Kidney (tissue), 14 donors: Measurements from ENCODE around the gene SCN2A. TPM values are rescaled to one million over a fixed set of nuclear protein-coding genes. Genes with fewer than 3 reads are reported as not detected.

Experiments
- DNase-seq, 5 donors: peaks; one replicate each; pipeline ENCODE4 v3.0.0-alpha.2; 2013 to 2020
- FAIRE-seq: peaks from 2 replicates; lab custom pipeline; 2012; peaks lifted over from hg19 to GRCh38; lab: Jason Lieb, UNC
- H3K27ac ChIP-seq, 2 donors: one replicate each; pipeline ENCODE4 v1.7.0; 2013; ENCODE audit warnings: low read depth in 2 of 2, low read length in 2 of 2, inconsistent platforms in 1 of 2
- H3K27me3 ChIP-seq: one replicate; pipeline ENCODE4 v1.7.1; 2013; ENCODE audit warnings: low read length, inconsistent platforms; ENCODE audit not compliant: control insufficient read depth, insufficient read depth
- H3K36me3 ChIP-seq, 3 donors: one replicate each; pipeline versions ENCODE4 v1.7.0 to v1.7.1; 2013; ENCODE audit warnings: low read length in 3 of 3, control low read depth in 1 of 3, inconsistent platforms in 1 of 3; ENCODE audit not compliant: insufficient read depth in 3 of 3, control insufficient read depth in 2 of 3
- H3K4me1 ChIP-seq, 3 donors: one replicate each; pipeline versions ENCODE4 v1.7.0 to v1.7.1; 2013; ENCODE audit warnings: low read length in 3 of 3, inconsistent platforms in 1 of 3, low read depth in 1 of 3; ENCODE audit not compliant: control insufficient read depth in 2 of 3, insufficient read depth in 2 of 3
- H3K4me3 ChIP-seq, 3 donors: one replicate each; pipeline versions ENCODE4 v1.7.0 to v1.8.1; 2013; ENCODE audit warnings: low read length in 3 of 3, control low read depth in 1 of 3, inconsistent platforms in 1 of 3
- H3K9ac ChIP-seq, 3 donors: one replicate each; pipeline versions ENCODE4 v1.7.0 to v1.7.1; 2013; ENCODE audit warnings: low read length in 3 of 3, control low read depth in 1 of 3, inconsistent platforms in 1 of 3
- H3K9me3 ChIP-seq, 3 donors: one replicate each; pipeline versions ENCODE4 v1.7.0 to v1.7.1; 2013; ENCODE audit warnings: low read length in 3 of 3, control low read depth in 1 of 3, inconsistent platforms in 1 of 3; ENCODE audit not compliant: control insufficient read depth in 2 of 3, insufficient read depth in 1 of 3
- intact Hi-C: fragments of 100-400 bp; cut with DNase I; formaldehyde crosslinking; loops from one replicate; pipeline ENCODE4 v1.11.1; 2022
- polyA plus RNA-seq: library from polyadenylated mRNA; stranded (reverse); fragments of 350-450 nt; fragmentation: Illumina TruSeq; extraction: RNeasy Lipid Tissue Mini Kit (QIAGEN cat#74804); gene quantifications from one replicate; pipeline ENCODE4 v1.2.3, GENCODE V29; 2014; ENCODE audit warnings: low read depth, low replicate concordance; ENCODE audit not compliant: insufficient read depth
- total RNA-seq: library from RNA; stranded (reverse); fragmentation: NEBNext Ultra II Directional; extraction: Animal tissue kit (Norgen Biotek cat#: 25700); gene quantifications from one replicate; pipeline ENCODE4 v1.2.1, GENCODE V29; 2021
- TF ChIP-seq, protein P1 (sequence below): IDR thresholded peaks from 3 replicates; pipeline ENCODE4 v1.5.1; 2012; ENCODE audit warnings: mild to moderate bottlenecking, moderate library complexity, borderline replicate concordance; ENCODE audit not compliant: insufficient read depth; ENCODE audit errors: extremely low read depth
- donor health status: control.
- donor health status: control.
- donor health status: control.
- donor health status: control.
- donor health status: control.
- donor health status: DM: yes; HTN: yes; CAD: no.
- donor health status: Normal renal cell carcinoma (clear cell type).

Gene SCN2A
- total and polyA plus RNA-seq, 2 donors from 2014 or later: 2.7 to 9.9 TPM

DNA sequence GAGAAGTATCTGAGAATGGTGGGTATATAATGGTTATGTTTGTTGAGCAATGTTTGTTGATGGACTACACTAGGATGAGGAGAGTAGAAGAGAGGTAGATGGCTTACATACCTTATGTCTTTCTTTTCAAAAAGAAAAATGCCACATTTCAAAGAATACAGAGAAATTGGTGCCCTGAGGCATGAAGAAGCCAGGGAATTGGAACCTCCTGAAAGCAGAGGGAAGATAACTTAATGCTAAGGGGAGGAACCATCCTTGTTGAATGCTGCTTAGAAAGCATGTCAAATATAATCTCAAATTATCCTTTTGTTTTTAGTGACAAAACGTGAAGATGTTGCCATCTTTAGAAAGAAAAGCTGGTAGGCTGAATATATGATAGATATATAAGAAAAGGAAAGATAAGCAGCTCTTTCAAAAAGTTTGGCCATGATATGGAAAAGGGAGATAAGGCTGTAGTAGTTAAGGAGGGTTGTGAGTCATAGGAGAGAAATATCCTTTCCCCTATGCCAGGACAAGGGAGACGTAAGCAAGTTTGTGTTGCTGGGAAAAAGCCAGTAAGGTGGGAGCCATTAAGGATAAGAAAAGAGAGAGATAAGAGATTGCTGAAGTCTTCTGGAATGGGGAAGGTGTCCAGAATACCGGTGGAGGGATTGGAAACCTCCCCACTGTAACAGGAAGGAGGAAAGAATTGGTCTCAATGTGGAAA, 66.3 kb downstream of the SCN2A start:
- no peak overlapping the region for H3K27ac ChIP-seq
- H3K27me3 ChIP-seq: no peaks in the 10 kb centered on the region
- no peak overlapping the region for H3K4me3 ChIP-seq
- intact Hi-C loops: no loop called here
- H3K4me1 ChIP-seq: no peaks in the 10 kb centered on the region
- TF ChIP-seq, protein P1, sequence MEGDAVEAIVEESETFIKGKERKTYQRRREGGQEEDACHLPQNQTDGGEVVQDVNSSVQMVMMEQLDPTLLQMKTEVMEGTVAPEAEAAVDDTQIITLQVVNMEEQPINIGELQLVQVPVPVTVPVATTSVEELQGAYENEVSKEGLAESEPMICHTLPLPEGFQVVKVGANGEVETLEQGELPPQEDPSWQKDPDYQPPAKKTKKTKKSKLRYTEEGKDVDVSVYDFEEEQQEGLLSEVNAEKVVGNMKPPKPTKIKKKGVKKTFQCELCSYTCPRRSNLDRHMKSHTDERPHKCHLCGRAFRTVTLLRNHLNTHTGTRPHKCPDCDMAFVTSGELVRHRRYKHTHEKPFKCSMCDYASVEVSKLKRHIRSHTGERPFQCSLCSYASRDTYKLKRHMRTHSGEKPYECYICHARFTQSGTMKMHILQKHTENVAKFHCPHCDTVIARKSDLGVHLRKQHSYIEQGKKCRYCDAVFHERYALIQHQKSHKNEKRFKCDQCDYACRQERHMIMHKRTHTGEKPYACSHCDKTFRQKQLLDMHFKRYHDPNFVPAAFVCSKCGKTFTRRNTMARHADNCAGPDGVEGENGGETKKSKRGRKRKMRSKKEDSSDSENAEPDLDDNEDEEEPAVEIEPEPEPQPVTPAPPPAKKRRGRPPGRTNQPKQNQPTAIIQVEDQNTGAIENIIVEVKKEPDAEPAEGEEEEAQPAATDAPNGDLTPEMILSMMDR: no peak
- H3K36me3 ChIP-seq: no peaks in the 10 kb centered on the region
- H3K9me3 ChIP-seq: no peaks in the 10 kb centered on the region
- DNase-seq (no peak), FAIRE-seq (no peak)
- H3K9ac ChIP-seq: no peak overlapping the region

DNA sequence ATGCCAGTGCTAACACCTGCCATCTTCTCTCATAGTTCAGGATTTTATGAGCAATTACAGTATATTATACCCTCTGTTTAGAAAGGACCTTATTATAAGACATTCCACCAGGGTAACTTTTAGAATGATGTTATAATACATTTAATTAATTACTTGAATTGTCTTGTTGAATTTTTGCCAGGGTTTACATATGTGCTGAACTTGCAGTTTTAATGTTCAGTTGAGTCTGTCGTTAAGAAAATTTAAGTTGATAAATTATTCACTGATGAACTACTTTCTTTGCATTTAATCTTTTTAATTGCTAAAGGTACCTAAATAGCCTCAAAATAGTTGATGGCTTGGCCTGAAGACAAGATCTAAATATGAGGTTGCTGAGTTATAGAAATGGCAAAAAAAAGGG, 68.1 kb downstream of the SCN2A start:
- Histone ChIP-seq H3K4me3 (no peak overlapping the region), H3K9me3 (no peaks in the 10 kb centered on the region), H3K4me1 (no peaks in the 10 kb centered on the region), H3K36me3 (no peaks in the 10 kb centered on the region), H3K9ac (no peak overlapping the region), H3K27ac (no peak overlapping the region), H3K27me3 (no peaks in the 10 kb centered on the region)
- TF ChIP-seq, protein P1: no peak
- DNase-seq: no peak
- intact Hi-C loops: no loop called here
- FAIRE-seq: no peak

DNA sequence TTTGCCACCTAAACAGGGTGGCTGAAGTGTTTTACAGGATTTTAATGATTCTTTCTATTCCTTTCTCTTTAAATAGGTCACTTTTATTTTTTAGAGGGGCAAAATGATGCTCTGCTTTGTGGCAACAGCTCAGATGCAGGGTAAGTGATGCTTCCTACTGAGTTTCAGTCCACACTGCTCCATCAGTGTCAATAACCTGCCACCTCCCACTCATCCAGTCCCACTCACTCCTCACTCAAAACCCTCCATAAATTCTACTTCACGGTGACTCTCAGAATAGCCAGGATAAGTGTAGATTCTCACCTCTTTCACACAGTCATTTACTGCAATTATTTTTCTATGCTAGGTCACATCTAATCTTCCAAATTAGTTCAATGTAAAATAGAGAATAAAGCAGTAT, 72.7 kb downstream of the SCN2A start:
- TF ChIP-seq, protein P1: no peak
- FAIRE-seq (no peak), DNase-seq (no peak)
- Histone ChIP-seq H3K9me3 (no peaks in the 10 kb centered on the region), H3K27ac (no peak overlapping the region), H3K27me3 (no peaks in the 10 kb centered on the region), H3K4me1 (no peaks in the 10 kb centered on the region), H3K4me3 (no peak overlapping the region), H3K9ac (no peak overlapping the region), H3K36me3 (no peaks in the 10 kb centered on the region)
- intact Hi-C loops: no loop called here
